A549 (cell line): ENCODE data around the gene BBX.
"Not testable (repeated sequence)": the region's sequence is repeated elsewhere in the genome, so short reads cannot be mapped to it uniquely, and the experiment has no call there.

Experiments used
- CTCF ChIP-seq: fragments of >200 bp; sonication (Bioruptor Twin); formaldehyde crosslinking; IDR thresholded peaks from 3 replicates; pipeline ENCODE4 v1.5.1; 2016
- EP300 ChIP-seq, 2 experiments: fragments of >200 bp; sonication (Bioruptor Twin); formaldehyde crosslinking; IDR thresholded peaks; 2 replicates in 1 of 2; 3 replicates in 1 of 2; pipeline ENCODE4 v1.6.1; 2016 to 2017
- NR3C1 ChIP-seq: fragments of >200 bp; sonication (Bioruptor Twin); formaldehyde crosslinking; IDR thresholded peaks from 3 replicates; pipeline ENCODE4 v1.6.1; 2017
- POLR2A ChIP-seq: IDR thresholded peaks from 2 replicates; pipeline ENCODE4 v1.6.1; 2012; ENCODE audit warnings: mild to moderate bottlenecking, low read length
- ZFP36 ChIP-seq: fragments of 450-650 bp; IDR thresholded peaks from 2 replicates; pipeline ENCODE4 v1.6.1; 2014; ENCODE audit warnings: borderline replicate concordance; ENCODE audit not compliant: partially characterized antibody
- TF ChIP-seq, protein P1 (sequence below): fragments of 200-600 bp; sonication (generic); IDR thresholded peaks from 2 replicates; pipeline ENCODE4 v1.6.1; 2016; ENCODE audit warnings: antibody characterized with exemption, mild to moderate bottlenecking, moderate library complexity

- TF ChIP-seq, protein P1, sequence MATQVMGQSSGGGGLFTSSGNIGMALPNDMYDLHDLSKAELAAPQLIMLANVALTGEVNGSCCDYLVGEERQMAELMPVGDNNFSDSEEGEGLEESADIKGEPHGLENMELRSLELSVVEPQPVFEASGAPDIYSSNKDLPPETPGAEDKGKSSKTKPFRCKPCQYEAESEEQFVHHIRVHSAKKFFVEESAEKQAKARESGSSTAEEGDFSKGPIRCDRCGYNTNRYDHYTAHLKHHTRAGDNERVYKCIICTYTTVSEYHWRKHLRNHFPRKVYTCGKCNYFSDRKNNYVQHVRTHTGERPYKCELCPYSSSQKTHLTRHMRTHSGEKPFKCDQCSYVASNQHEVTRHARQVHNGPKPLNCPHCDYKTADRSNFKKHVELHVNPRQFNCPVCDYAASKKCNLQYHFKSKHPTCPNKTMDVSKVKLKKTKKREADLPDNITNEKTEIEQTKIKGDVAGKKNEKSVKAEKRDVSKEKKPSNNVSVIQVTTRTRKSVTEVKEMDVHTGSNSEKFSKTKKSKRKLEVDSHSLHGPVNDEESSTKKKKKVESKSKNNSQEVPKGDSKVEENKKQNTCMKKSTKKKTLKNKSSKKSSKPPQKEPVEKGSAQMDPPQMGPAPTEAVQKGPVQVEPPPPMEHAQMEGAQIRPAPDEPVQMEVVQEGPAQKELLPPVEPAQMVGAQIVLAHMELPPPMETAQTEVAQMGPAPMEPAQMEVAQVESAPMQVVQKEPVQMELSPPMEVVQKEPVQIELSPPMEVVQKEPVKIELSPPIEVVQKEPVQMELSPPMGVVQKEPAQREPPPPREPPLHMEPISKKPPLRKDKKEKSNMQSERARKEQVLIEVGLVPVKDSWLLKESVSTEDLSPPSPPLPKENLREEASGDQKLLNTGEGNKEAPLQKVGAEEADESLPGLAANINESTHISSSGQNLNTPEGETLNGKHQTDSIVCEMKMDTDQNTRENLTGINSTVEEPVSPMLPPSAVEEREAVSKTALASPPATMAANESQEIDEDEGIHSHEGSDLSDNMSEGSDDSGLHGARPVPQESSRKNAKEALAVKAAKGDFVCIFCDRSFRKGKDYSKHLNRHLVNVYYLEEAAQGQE: not testable (repeated sequence)
- TF ChIP-seq CTCF; NR3C1; EP300 (IDR thresholded peaks at IDR 0.05); POLR2A; ZFP36: not testable (repeated sequence)
Measured at GRCh38 chr3:107697855-107698254, 175.1 kb downstream of the BBX start.
